ENCODE data around the gene RTTN.

Gene RTTN

DNA sequence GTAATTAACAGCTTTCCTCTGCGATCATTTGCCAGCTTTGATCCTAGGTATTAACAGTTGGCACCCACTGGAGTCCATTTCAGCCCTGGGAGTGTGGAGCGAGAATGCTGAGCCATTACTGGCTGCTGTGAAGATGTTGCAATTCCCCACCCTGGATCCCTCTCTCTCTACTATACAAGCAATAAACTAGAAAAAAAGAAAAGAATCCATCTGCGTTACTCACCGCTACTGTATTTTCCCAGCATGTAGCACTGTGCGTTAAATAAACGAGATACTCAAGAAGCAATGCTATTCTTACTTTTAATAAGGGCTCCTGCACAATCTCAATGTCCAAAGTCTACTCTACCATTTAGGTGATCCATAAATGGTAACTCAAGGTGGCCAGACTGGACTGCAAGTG lies 8.5 kb downstream of the RTTN start:
- DNase-seq: no peak

DNA sequence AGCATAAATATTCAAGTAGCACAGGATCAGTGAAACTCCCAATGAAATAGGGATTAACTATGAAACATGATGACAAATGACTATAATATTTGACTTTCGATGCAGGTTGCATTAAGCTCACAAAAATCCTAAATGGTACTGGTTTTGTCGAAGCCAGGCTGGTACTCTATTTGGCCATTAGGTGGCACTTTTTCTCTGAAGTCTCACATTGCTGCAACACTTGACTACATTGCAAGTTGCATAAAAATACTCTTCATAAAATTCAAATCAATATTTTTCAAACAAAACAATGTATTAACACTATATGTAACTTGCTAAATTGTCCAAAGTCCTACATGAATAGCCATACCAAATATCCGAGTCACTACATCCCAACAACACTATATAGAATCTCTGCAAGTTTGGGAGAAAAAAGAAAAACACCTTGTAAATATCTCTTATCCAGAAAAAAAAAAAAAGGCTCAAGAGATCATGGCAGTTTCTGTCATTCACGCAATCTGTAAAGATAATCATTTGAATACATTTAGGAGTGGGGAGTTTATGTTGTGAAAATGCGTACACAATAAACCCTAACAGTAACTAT lies 9.5 kb downstream of the RTTN start:
- peak; percentile 22 for DNase-seq

DNA sequence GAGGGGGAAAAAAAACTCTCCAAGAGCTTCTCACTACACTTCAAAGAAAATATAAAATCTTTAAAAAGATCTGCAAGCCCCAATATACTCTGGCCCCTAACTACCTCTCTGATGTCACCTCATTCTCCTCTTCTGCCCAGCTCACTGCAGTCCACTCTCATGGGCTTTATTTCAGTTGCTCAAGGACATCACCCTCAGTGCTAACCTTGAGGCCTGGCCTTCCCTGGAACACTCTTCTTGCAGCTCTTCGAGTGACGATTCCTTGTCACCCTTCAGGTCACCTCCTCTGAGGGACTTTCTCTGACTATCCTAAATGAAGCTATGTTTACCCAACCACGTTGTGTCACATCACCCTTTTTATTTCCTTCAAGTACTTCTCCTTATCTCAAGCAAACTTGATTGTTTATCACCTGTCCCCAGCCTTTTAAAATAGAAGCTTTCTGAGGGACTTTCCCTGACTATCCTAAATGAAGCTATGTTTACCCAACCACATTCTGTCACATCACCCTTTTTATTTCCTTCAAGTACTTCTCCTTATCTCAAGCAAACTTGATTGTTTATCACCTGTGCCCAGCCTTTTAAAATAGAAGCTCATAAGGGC lies 10.4 kb downstream of the RTTN start:
- DNase-seq: no peak

GRCh38 chr18:70194227-70194890 lies 11.1 kb downstream of the RTTN start:
- DNase-seq: no peak

DNA sequence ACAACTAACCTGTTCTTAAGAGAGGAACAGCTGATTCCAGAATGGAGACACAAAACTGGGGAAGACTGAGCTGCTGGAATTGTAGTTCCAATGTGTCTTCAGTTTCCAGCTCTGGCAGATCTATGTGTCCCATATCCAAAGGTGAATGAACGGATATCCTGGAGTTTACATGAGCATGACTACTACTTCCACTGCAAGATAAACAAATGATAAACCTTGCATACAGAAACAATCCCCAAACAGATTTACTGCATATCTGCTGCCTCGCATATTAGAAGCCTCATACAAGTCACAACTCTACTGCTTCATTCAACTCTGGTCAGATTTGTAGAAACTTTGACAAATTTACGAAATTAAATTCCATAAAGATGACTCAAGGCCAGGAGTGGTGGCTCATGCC lies 15.0 kb downstream of the RTTN start:
- no peak for DNase-seq

- no peak for DNase-seq
These were observed 17.4 kb downstream of the RTTN start for GRCh38 chr18:70188113-70188512.

GRCh38 chr18:70183441-70183840 lies 22.0 kb downstream of the RTTN start:
- DNase-seq: no peak

DNA sequence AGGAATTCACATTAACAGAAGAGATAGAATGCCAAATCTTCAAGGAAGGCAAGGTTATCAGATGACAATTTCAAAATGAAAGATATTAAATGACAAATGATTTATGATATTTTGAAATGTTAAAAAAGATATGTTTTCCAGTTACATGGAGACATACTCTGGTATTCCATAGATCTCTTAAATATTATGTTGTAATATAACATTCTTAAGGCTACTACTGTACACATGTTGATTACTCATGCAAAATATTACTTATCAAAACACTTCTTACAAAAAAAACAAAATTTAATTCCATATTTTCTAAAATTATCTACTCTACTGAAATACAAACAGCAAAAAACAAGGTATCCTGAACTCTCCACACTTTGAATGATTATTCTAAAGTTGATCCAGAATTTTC lies 22.9 kb downstream of the RTTN start:
- DNase-seq: no peak

DNA sequence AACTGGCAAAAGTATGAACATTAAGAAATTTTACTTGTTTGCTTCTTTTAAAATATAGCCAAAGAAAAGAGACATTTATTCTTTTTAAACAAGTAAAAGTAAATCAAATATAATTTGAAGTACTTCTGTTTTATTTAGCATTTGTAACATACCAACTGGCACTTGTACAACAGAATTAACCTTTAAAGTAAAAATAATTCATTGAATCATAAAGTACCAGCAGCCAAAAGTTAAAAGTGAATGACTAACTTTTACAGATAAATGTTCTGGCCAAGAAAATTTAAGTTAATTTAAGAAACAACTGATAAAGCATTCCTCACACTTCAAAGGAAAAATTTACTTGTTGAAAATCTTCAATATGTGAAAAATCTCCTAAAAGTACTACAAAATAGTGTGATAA lies 23.8 kb downstream of the RTTN start:
- no peak for DNase-seq

DNA sequence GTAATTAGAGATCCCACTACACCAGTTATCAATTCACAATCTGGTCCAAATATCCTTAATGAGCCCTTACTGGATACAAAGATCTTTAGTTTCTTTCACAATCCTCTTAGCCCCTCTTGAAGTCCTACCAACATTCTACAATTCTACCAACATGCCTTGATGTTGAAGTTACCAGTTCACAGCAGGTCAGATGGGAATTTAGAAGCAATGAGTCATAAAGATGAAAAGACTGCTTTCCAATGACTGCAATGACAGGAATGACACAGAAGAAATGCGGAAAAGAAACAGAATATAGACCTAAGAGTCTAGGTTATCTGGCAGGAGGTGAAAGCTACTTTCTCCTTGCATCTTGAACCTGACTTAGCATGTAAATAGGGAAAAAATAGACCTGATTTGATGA lies 24.5 kb downstream of the RTTN start:
- DNase-seq: no peak

GRCh38 chr18:70176537-70176936 lies 28.9 kb downstream of the RTTN start:
- DNase-seq: no peak

DNA sequence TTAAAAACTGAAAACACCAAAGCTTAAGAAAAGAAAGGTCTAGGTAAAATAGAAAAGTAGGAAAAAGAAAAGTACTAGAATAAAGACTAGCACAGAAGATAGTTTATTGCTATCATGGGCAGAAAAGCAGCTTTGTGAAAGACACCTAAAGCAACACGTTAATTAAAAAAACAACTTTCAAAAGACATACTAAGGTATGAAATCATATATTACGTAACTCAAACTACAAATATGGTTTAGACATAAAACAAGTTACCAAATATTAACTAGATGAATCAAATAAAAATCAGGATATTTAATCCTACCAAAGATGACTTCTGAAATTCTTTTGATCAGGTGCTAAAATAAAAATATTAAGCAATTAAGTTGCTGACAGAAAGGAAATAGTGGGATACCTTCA lies 30.3 kb downstream of the RTTN start:
- no peak for DNase-seq

- no peak for DNase-seq
These were observed 33.3 kb downstream of the RTTN start for GRCh38 chr18:70172225-70172624.

DNA sequence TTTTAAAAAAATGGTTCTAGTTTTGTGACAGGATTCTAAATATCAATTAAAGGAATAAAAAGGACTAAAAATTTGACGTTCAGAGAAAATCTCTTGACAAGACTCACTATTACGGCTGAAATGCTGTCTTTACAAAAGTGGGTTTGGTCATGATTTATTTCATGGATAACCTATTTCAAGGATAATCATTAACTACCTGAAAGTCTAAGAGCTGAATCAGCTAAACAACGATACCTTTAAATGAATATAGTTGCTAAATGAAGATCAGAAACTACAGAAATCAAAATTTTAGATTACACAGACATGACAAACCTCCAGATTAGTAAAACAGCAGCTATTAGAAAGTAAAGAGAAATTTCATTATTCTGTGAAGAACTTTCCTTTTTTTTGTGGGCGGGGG lies 35.7 kb downstream of the RTTN start:
- DNase-seq: no peak

DNA sequence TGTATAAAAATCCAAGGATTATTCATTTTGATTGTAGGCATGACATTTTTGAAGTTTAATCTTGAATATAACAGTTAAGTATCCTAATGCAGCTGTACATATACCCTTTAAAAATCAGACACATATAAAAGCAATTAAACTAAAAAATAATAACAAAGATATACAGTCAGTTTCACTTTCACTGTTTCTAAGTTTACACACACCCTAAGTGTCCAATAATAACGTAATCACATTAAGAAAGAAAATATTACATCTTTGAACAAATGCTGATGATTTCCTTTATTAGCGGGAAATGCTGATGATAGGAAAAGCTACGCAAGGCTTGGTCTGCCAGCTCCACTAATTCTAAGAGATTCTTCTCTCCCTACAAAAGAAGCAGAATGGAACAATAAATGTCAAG lies 38.8 kb downstream of the RTTN start:
- DNase-seq: no peak

- no peak for DNase-seq
These were observed 39.6 kb downstream of the RTTN start for GRCh38 chr18:70165936-70166335.

DNA sequence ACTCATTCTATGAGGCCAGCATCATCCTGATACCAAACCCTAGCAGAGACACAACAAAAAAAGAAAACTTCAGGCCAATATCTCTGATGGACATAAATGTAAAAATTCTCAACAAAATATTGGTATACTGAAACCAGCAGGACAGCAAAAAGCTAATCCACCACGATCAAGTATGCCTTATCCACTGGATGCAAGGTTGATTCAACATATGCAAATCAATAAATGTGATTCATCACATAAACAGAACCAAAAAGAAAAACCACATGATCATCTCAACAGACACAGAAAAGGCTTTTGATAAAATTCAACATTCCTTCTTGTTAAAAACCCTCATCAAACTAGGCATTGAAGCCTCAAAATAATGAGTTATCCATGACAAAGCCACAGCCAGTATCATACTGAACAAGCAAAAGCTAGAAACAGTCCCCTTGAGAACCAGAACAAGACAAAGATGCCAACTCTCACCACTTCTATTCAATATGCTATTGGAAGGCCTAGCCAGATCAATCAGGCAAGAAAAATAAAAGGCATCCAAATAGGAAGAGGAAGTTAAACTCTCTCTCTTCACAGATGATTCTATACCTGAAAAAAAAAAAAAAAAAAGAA lies 45.3 kb downstream of the RTTN start:
- DNase-seq: no peak

- no peak for DNase-seq
These were observed 46.3 kb downstream of the RTTN start for GRCh38 chr18:70158992-70159717.

GRCh38 chr18:70156886-70157285 lies 48.6 kb downstream of the RTTN start:
- DNase-seq: no peak

GRCh38 chr18:70154591-70155194 lies 50.8 kb downstream of the RTTN start:
- no peak for DNase-seq

GRCh38 chr18:70151614-70152013 lies 53.9 kb downstream of the RTTN start:
- DNase-seq: no peak

- no peak for DNase-seq
These were observed 55.7 kb downstream of the RTTN start for GRCh38 chr18:70149616-70150301.

DNA sequence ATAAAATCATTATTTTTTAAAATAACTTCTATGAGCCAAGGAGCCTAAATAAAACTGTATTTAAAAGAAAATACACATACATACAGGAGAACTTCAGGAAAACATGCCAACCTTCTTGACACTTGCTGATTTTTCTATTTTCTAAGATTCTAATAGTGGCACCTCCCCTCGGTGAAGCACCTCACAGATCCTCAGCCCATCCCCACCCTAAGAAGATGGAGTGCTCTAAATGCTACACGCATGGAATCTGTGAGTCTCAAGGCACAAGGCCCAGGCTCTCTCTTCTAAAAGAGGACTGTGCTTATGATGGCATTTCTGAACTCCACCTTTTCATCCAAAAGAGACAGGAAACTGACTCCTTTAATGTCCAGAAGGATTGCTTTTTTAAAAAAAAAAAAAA lies 56.3 kb downstream of the RTTN start:
- DNase-seq: no peak
